GM19351 (cell line): ENCODE results near the gene PEX19.
A peak's percentile ranks its signal among the peaks of the same experiment; 100 is the strongest.

Experiments used
- ATAC-seq: cut with Tn5 transposase; IDR thresholded peaks from one replicate; pipeline ENCODE4 v1.9.1; 2021; ENCODE audit warnings: mild to moderate bottlenecking, moderate library complexity; ENCODE audit not compliant: unreplicated experiment

The PEX19 gene

GRCh38 chr1:160282807-160283206 lies 2.1 kb downstream of the PEX19 start:
- no peak for ATAC-seq

GRCh38 chr1:160277987-160278386 lies 6.9 kb downstream of the PEX19 start:
- ATAC-seq: no peak

DNA sequence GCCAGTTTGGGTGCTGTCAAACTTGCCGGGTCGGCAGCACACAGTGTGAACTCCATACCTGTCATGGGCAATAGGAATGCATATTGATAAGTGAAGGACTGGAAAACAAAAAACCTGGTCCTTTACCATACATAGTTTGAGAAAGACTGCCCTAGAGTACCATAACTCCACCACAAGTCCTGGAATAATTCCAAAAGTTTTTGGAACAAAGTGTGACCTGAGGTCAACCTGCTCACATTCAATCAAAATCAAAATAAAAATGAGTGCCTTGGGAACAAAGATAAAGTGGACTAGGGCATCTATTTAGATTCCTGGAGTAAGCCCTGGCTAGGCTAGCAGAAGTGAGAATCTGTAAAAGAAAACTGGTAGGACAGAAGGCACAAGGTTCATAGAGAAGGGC lies 7.6 kb downstream of the PEX19 start:
- no peak for ATAC-seq

DNA sequence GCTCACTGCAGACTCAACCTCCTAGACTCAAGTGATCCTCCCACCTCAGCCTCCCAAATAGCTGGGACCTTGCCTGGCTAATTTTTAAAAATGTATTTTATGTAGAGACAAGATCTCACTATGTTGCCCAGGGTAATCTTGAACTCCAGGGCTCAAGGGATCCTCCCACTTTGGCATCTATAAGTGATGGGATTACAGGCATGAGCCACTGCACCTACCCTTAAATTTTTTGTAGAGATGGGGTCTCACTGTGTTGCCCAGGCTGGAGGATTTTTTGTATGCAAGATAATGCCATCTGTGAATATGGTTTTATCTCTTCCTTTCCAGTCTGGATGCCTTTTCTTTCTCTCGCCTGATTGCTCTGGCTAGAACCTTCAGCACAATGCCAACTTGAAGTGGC lies 13.9 kb downstream of the PEX19 start:
- ATAC-seq: no peak

DNA sequence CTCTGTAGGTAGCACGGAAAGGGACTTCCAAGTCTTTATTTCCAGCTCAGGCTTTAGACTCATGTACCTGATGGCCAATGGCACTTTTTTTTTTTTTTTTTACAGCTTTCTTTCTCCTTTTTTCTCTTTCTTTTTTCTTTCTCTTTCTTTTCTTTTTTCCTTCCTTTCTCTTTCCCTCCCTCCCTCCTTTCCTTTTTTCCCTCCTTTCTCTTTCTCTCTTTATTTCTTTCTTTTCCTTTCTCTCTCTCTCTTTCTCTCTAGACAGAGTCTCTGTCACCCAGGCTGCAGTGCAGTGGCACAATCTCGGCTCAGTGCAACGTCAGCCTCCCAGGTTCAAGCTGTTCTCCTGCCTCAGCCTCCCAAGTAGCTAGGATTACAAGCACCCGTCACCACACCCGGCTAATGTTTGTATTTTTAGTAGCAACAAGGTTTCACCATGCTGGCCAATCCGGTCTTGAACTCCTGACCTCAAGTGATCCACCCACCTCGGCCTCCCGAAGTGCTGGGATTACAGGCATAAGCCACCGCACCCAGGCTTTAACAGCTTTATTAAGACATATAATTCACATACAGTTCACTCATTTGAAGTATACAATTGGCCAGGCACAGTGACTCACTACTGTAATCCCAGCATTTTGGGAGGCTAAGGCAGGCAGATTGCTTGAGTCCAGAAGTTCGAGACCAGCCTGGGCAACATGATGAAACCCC lies 17.5 kb downstream of the PEX19 start:
- no peak for ATAC-seq

GRCh38 chr1:160264795-160265307 lies 20.1 kb downstream of the PEX19 start:
- no peak for ATAC-seq

DNA sequence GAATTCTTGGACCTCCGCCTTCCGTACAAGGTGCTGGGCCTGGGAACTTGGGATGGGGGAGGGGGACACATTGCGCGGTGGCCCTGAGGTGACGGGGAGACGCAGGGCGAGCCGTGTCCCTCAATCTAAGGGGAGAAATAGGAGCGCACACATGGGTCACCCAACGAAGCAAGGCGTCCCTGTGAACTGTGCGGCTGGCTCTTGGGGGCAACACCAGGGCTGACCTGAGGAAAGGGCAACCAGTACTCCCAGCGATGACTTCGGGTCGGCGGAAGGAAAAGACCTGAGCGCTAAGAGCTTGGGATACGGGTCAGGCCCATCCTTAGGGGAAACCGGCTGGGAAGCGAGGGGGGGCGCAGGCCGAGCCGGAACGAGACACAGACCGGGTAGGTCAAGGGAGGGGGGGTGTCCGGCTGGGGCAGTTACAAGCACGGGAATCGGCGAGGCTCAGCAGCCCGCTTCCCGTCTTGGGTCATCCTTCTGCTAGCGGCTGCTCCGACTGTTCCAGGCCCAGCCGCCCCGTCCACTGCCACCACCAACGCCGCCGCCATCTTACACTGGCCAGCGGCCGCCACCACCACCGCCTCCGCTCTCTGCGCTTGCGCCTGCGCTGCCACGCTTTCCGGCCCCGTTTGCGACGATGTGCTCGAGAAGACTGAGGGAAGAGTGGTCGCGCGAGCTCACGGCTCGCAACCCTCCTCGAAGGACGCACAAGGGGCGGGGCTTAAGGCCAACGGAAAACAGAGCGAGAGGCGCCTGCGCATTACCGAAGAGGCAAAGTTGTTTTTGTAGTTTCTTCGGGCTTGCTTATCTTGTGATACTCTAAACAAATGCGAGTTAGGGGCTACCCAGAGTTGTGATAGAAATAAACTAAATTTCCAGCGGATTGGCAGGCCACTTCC lies 22.8 kb downstream of the PEX19 start, which contains the start of gene DCAF8:
TSS of gene DCAF8 (minus strand) at position 657 of the 902 bp plus-strand sequence. CDS start 18,541 bp downstream, outside the sequence.
- ATAC-seq: peak; percentile 78

DNA sequence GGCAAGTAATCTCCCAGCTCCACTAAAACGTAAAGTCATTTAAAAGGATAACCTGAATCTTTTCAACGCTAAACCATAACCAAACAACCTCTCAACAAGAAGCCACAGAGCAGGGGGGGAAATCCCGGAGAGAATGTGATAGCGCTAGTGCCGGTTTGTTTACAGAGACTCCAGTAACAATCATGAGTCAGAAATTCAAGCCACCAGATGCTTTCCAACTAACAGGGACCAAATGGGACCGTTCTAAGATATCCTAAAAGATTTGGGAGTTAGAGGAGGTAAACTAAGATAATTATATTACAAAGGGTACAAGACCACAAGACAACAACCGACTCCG lies 23.4 kb downstream of the PEX19 start:
- peak; percentile 37 for ATAC-seq

GRCh38 chr1:160260406-160261382 lies 24.2 kb downstream of the PEX19 start:
- ATAC-seq: no peak

DNA sequence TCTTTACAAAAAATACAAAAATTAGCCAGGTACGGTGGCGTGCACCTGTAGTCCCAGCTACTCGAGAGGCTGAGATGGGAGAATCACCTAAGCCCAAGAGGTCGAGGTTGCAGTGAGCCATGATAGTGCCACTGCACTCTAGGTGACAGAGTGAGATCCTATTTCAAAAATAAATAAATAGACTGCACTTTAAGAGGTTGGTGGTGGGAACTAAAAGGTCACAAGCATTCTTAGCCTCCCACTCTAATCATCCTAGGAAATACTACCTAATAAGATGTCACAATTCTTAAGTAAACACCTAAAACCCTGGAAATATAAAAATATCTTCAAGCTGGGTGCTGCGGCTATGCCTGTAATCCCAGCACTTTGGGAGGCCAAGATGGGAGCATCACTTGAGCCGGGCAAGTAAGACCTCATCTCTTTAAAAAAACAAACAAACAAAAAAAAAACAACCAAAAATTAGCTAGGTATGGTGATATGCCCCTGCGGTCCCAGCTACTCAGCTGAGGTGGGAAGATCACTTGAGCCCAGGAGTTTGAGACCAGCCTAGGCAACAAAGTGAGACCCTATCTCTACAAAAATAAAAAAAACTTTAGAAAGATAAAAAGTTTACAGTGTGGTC lies 26.6 kb downstream of the PEX19 start:
- no peak for ATAC-seq

DNA sequence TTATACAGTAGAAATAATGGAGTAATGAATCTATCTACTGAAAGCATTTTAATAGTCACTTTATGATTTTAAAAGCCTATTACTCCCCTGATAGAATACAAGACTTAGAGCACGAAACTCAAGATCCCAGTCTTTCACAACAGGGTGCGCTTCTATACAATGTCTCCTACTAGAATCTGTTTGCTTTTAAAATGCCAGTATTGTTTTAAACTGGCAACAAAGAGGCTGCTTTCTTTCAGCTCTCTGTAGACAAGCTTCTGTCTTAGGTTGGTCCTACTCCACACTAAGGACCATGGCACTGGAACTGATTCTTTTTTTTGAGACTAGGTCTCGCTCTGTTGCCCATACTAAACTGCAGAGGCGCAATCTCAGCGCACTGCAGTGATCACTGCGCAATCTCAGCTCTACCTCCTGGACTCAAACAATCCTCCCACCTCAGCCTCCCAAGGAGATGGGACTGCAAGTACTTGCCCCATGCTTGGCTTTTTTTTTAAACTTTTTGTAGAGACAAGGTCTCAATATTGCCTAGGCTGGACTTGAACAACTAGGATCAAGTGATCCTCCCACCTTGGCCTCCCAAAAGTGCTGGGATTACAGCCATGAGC lies 27.4 kb downstream of the PEX19 start:
- ATAC-seq: no peak

DNA sequence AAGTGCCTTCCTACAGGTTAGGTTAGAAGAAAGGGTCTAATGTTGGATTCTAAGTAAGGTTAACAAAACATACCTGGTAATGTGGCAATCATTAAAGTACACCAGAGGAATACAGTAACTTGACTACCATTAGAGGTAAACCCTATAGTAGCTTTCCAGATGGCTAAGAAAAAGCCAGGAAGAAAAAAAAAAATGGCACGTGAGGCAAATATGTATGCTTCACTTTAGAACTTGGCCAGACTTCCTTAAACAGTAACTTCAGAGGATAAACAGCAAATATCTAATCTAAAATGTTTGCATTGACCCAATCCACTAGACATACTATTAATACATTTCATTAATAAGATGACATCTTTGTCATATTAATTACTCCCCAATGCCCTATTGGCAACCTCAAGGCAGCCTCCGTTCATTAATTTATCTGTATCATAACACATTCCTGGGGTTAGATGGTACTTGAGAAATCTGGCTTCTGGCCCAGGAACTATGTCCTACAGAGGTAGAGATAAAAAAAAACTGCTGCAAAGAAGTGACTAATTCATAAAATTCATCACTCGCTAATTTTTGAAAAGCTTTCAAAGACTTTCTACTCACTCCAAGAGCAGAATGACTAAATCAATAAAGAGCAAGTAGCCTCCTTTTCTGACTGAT lies 28.4 kb downstream of the PEX19 start:
- ATAC-seq: no peak

- ATAC-seq: no peak
Observed at GRCh38 chr1:160255781-160256300, 29.1 kb downstream of the PEX19 start.

DNA sequence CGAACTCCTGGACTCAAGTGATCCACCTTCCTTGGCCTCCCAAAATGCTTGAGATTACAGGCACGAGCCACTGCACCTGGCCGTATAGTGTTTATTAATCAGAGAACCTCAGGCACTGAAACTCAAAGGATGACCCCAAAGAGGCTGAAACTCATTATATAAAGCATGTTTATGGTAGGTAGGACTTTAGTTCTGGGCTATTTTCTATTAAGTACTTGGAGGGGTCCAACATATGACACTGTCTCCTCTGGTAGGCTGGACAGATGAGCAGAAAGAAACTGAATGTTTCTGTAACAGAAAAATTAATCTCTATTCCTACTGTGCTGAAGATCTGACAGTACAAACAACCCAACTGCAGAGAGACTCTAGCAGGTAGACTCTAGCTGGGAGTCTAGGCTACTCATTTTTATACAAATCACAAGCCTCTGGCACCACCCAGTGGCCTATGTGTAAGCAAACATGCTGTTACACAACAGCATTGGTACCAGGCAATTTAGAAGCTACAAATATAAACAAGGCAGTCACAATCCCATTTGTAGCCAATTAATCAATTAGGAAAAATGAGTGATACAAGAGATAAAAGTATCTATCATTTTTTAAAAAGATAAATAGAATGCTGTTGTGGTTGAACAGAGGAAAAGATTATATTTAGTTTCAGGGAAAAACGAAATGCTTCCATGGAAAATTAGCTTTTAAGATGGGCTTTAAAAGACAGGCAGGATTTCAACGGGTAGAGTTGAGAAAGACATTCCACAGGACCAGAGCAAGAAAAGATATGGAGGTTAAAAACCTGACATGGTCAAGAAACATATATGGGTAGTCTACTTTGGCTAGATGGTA lies 33.0 kb downstream of the PEX19 start:
- peak; percentile 88 for ATAC-seq

GRCh38 chr1:160251011-160251410 lies 33.9 kb downstream of the PEX19 start:
- ATAC-seq: no peak

GRCh38 chr1:160247053-160247452 lies 37.9 kb downstream of the PEX19 start:
- ATAC-seq: no peak

DNA sequence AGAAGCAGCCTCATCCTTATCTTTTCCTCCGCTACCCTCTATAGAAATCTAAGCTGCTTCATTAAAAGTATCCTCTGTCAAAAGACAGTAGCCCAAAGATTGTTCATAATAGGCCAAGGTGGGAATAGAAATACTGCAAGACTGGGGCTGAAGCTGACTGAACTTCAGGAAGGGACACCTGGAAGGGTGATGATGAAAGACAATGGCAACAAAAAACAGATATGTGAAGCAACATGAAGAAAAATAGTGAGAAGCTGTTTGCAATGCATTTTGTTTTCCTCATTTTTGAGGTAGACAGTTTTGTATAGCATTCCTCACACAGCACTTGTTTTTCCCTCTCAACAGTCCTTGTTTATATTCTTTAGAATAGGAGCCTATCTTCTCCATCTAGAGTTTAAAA lies 39.5 kb downstream of the PEX19 start:
- ATAC-seq: no peak

GRCh38 chr1:160244209-160244608 lies 40.7 kb downstream of the PEX19 start:
- ATAC-seq: no peak
